IPS DF 6.9 (cell line): Measurements from ENCODE around the gene ANKIB1.
"Not testable (repeated sequence)": the region's sequence is repeated elsewhere in the genome, so short reads cannot be mapped to it uniquely, and the experiment has no call there.

ENCODE experiments used
- DNase-seq: peaks from one replicate; pipeline ENCODE4 v3.0.0-alpha.2; 2013; ENCODE audit warnings: low read depth, low spot score
- H3K27ac ChIP-seq: one replicate; pipeline ENCODE4 v1.5.1; 2013; ENCODE audit warnings: low read length, control low read depth
- H3K27me3 ChIP-seq: 2 replicates; pipeline ENCODE4 v1.6.1; 2013; ENCODE audit warnings: mild to moderate bottlenecking, low read length; ENCODE audit not compliant: control insufficient read depth, insufficient read depth
- H3K36me3 ChIP-seq: 2 replicates; pipeline ENCODE4 v1.6.1; 2013; ENCODE audit warnings: low read length; ENCODE audit not compliant: control insufficient read depth, insufficient read depth
- H3K4me1 ChIP-seq: 2 replicates; pipeline ENCODE4 v1.6.1; 2013; ENCODE audit warnings: low read length; ENCODE audit not compliant: control insufficient read depth, insufficient read depth
- H3K4me3 ChIP-seq: 2 replicates; pipeline ENCODE4 v1.5.1; 2013; ENCODE audit warnings: mild to moderate bottlenecking, low read length
- H3K9me3 ChIP-seq: 2 replicates; pipeline ENCODE4 v1.6.1; 2013; ENCODE audit warnings: low read length, inconsistent platforms; ENCODE audit not compliant: control insufficient read depth, insufficient read depth
- WGBS: extraction: QIAGEN DNeasy Blood & Tissue Kit; methylation state at CpG from one replicate; pipeline ENCODE4 v1.1.7; 2013; ENCODE audit warnings: mixed read lengths, missing lambda C conversion rate; ENCODE audit not compliant: insufficient read length, insufficient coverage; 5-methylcytosine and 5-hydroxymethylcytosine counted together

The ANKIB1 gene

DNA sequence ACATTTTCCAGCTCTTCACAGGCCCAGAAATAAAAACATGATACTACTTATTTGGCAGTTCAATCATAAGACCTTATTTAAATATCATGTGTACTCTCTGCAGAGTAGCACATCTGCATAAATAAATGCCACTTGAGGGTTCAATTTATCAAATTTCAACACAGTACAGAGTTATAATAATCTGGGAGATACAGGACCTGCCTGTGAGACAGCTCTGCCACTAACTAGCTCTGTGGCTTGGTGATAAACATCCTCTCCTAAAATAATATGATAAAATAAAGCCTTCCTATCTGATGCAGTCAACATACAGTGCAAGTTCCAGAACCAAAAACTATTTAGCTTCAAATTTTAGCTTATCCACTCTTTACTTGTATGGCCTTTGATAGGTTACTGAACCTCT lies 110.6 kb downstream of the ANKIB1 start:
- Histone ChIP-seq H3K27ac (no peak overlapping the region), H3K27me3 (no peaks in the 10 kb centered on the region), H3K9me3 (no peaks in the 10 kb centered on the region), H3K36me3 (no peaks in the 10 kb centered on the region), H3K4me3 (no peak overlapping the region), H3K4me1 (no peaks in the 10 kb centered on the region)
- no peak for DNase-seq

DNA sequence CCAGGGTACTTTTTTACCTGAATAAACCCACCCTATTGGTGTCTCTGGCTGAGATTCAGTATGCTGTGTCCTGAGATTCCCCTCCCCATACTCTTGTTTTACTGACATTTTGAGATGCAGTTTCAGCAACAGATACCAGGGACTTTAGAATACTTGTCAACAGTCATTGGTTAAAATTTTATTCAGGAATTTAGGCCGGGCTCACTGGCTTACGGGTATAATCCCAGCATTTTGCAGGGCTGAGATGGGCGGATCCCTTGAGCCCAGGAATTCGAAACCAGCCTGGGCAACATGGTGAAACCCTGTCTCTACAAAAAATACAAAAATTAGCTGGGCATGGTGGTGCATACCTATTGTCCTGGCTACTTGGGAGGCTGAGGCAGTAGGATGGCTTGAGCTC lies 111.5 kb downstream of the ANKIB1 start:
- no CpG with 5 or more reads among the region's 4 CpGs for WGBS
- H3K4me3 ChIP-seq = no peak overlapping the region
- no peaks in the 10 kb centered on the region for H3K36me3 ChIP-seq
- no peaks in the 10 kb centered on the region for H3K9me3 ChIP-seq
- no peaks in the 10 kb centered on the region for H3K27me3 ChIP-seq
- no peak overlapping the region for H3K27ac ChIP-seq
- DNase-seq = no peak
- no peaks in the 10 kb centered on the region for H3K4me1 ChIP-seq

DNA sequence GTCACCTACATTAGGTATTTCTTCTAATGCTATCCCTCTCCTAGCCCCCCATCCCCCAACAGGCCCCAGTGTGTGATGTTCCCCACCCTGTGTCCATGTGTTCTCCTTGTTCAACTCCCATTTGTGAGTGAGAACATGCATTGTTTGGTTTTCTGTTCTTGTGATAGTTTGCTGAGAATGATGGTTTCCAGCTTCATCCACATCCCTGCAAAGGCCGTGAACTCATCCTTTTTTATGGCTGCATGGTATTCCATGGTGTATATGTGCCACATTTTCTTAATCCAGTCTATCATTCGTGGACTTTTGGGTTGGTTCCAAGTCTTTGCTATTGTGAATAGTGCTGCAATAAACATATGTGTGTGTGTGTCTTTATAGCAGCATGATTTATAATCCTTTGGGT lies 113.4 kb downstream of the ANKIB1 start:
- not testable (repeated sequence) for H3K27ac ChIP-seq, H3K36me3 ChIP-seq, H3K4me3 ChIP-seq, DNase-seq, H3K4me1 ChIP-seq, H3K9me3 ChIP-seq, H3K27me3 ChIP-seq
- WGBS = no CpG with 5 or more reads among the region's 2 CpGs

DNA sequence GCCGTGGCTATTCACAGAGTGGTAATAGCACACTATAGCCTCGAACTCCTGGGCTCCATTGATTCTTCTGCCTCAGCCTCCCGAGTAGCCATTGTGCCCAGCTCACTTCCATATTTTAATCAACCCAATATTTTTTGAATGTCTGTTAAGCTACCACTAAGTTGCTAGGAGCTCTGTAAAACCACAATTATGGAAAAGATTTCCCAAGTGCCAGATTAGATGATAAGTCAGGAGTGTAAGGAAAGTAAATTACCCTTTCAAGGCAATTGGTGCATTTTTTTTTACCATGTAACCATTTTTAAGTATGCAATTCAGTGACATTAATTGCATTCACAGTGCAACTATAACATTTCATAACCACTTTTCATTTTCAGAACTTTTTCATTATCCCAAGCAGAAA lies 114.0 kb downstream of the ANKIB1 start:
- Histone ChIP-seq H3K36me3 (no peaks in the 10 kb centered on the region), H3K4me3 (no peak overlapping the region), H3K27ac (no peak overlapping the region), H3K4me1 (no peaks in the 10 kb centered on the region), H3K27me3 (no peaks in the 10 kb centered on the region), H3K9me3 (no peaks in the 10 kb centered on the region)
- WGBS = no CpG with 5 or more reads among the region's 3 CpGs
- no peak for DNase-seq

DNA sequence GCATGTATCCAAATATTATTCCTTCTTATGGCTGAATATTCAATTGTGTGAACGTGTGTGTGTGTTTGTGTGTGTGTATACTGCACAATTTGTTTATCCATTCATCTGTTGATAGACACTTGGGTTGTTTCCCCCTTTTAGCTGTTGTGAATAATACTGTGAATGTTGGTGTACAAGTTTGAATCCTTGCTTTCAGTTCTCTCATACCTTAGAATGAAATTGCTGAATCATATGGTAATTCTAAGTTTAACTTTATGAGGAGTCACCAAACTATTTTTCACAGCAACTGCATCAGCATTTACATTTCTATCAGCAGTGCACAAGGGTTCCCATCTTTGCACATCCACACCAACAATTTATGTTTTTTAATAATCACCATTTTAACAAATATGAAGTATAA lies 114.6 kb downstream of the ANKIB1 start:
- Histone ChIP-seq H3K4me3 (no peak overlapping the region), H3K36me3 (no peaks in the 10 kb centered on the region), H3K27me3 (no peaks in the 10 kb centered on the region), H3K27ac (no peak overlapping the region), H3K4me1 (no peaks in the 10 kb centered on the region), H3K9me3 (no peaks in the 10 kb centered on the region)
- WGBS = no CpG with 5 or more reads among the region's 1 CpG
- no peak for DNase-seq

DNA sequence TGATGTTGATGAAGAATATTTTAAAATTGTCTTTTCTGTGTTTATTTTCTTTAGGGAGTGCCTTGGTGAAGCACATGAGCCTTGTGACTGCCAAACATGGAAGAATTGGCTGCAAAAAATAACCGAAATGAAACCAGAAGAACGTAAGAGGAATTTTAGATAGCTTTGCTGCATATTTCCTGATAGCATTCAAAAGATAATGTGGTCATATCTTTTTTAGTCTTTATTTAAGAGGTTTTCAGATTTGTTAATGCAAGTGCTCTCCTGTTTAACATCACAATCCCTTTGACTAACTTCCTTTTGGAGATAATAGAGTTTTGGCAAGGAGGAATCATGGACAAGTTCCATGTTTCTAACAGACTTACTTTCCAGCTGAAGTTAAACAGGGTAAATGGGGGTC lies 116.4 kb downstream of the ANKIB1 start:
- H3K9me3 ChIP-seq = no peaks in the 10 kb centered on the region
- no peak for DNase-seq
- H3K4me1 ChIP-seq = no peaks in the 10 kb centered on the region
- WGBS = no CpG with 5 or more reads among the region's 2 CpGs
- no peaks in the 10 kb centered on the region for H3K27me3 ChIP-seq
- no peaks in the 10 kb centered on the region for H3K36me3 ChIP-seq
- H3K27ac ChIP-seq = no peak overlapping the region
- no peak overlapping the region for H3K4me3 ChIP-seq

DNA sequence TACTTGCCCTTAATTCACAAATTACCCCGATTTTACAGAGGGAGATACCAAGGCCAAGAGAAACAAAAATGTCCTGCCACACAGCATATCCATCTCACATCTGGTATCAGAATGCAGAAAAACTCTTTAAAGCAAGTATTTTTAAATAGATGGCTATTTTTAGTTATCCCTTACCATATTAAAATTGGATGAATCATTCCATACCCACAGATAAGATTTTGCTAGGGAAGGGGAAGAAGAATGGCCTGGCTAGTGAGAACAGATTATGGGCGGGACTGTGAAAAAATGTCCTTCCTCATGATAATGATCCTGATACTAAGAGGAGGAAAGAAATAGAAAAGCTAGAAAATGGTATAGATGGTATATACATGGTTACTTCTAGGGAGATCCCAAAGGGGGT lies 121.0 kb downstream of the ANKIB1 start:
- Histone ChIP-seq H3K4me1 (no peaks in the 10 kb centered on the region), H3K4me3 (no peak overlapping the region), H3K27me3 (no peaks in the 10 kb centered on the region), H3K36me3 (no peaks in the 10 kb centered on the region), H3K27ac (no peak overlapping the region), H3K9me3 (no peaks in the 10 kb centered on the region)
- no peak for DNase-seq
- no CpG with 5 or more reads among the region's 2 CpGs for WGBS

DNA sequence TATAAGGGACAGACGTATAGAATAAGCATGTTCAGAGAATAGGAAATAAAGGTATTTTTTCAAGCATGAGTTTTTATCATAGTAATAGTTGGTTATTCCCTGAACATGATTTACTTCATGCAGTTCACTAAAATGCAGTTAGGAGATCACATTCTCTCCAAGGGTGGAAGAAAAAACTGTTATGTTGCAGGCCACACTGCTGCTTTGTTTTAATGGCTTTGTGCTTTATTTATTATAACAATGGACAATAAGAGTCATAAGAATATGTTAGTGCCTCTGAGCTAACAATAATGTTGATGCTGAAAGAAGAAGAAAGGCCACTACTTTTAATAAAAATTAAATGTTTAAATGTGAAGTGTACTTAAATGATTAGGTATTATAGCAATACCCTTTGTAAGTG lies 123.0 kb downstream of the ANKIB1 start:
- Histone ChIP-seq H3K4me1 (no peaks in the 10 kb centered on the region), H3K27me3 (no peaks in the 10 kb centered on the region), H3K36me3 (no peaks in the 10 kb centered on the region), H3K27ac (no peak overlapping the region), H3K9me3 (no peaks in the 10 kb centered on the region), H3K4me3 (no peak overlapping the region)
- WGBS = no CpG with 5 or more reads among the region's 1 CpG
- no peak for DNase-seq

DNA sequence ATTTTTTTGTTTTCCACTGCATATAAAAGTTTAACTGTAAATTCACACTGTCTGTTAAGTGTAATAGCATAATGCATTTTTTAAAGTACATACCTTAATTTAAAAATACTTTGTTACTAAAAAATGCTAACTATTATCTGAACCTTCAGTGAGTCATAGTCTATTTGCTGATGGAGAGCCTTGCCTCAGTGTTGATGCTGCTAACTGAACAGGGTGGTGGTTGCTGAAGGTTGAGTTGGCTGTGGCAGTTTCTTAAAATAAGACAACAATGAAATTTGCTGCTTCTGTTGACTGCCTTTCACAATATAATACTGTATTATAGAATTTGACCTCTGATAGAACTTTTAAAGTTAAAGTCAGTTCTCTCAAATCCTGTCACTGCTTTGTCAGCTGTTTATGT lies 129.2 kb downstream of the ANKIB1 start:
- no peaks in the 10 kb centered on the region for H3K27me3 ChIP-seq

DNA sequence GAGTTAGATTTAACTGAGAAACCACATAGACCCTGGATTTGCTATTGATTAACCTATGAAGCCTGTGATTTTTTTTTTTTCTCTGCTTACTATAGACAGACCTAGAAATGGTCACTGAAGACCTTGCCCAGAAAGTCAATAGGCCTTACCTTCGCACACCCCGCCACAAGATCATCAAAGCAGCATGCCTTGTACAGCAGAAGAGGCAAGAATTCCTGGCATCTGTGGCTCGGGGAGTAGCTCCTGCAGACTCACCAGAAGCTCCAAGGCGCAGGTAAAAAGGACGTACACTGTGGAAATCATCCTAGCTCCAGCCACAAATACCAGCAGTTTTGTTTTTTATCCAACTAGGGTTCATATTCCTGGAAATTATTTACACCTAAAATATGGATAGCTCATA lies 145.3 kb downstream of the ANKIB1 start:
- no peak overlapping the region for H3K27ac ChIP-seq

More for the DNA sequence above, 129.2 kb downstream of the ANKIB1 start:
- DNase-seq = no peak
- Histone ChIP-seq H3K4me3 (no peak overlapping the region), H3K4me1 (no peaks in the 10 kb centered on the region), H3K36me3 (peaks cover 3% of the 10 kb centered on the region; the same call in 1 of the 2 replicates), H3K27ac (no peak overlapping the region), H3K9me3 (no peaks in the 10 kb centered on the region)

DNA sequence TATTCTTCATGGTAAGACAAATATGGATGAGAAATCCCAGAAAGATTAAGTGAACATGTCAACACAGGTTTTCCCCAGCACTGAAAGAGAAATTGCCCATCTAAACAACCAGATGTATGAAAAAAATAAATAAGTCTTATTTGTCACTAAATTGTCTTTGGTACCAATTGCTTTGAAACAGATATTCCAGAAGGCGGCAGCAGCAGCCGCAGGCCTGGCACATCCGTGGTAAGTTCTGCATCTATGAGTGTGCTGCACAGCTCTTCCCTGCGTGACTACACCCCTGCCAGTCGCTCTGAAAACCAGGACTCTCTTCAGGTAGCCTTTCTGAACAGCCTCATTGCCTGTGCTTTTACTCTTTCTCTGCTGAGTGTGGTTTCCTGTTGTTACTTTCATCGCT lies 151.8 kb downstream of the ANKIB1 start:
- DNase-seq = no peak
- H3K9me3 ChIP-seq = no peaks in the 10 kb centered on the region
- H3K36me3 ChIP-seq = peaks cover 6% of the 10 kb centered on the region; the same call in 1 of the 2 replicates
- H3K27me3 ChIP-seq = no peaks in the 10 kb centered on the region
- H3K4me1 ChIP-seq = no peaks in the 10 kb centered on the region
- H3K27ac ChIP-seq = no peak overlapping the region
- no CpG with 5 or more reads among the region's 6 CpGs for WGBS
- no peak overlapping the region for H3K4me3 ChIP-seq

More for the DNA sequence above, 145.3 kb downstream of the ANKIB1 start:
- no peaks in the 10 kb centered on the region for H3K9me3 ChIP-seq
- no peaks in the 10 kb centered on the region for H3K4me1 ChIP-seq
- no peaks in the 10 kb centered on the region for H3K36me3 ChIP-seq
- H3K4me3 ChIP-seq = no peak overlapping the region
- no peaks in the 10 kb centered on the region for H3K27me3 ChIP-seq
- no peak for DNase-seq
- no CpG with 5 or more reads among the region's 5 CpGs for WGBS
